GM18505 (cell line): ENCODE results near the gene HEXIM1.

Source experiments
- ATAC-seq: cut with Tn5 transposase; IDR thresholded peaks from one replicate; pipeline ENCODE4 v1.9.1; 2021; ENCODE audit not compliant: unreplicated experiment
- POLR2A ChIP-seq: IDR thresholded peaks from 4 replicates; pipeline ENCODE4 v1.6.1; 2011; ENCODE audit warnings: borderline replicate concordance; ENCODE audit not compliant: insufficient read depth, insufficient read length; ENCODE audit errors: extremely low read depth

Gene HEXIM1

GRCh38 chr17:45155029-45155428, 6.8 kb downstream of the HEXIM1 start:
- TF ChIP-seq POLR2A, result no peak
- ATAC-seq, result no peak

GRCh38 chr17:45155483-45155882, 7.2 kb downstream of the HEXIM1 start:
- TF ChIP-seq POLR2A, result no peak
- no peak for ATAC-seq

- no peak for TF ChIP-seq POLR2A
- no peak for ATAC-seq
Measured at GRCh38 chr17:45156242-45156641, 8.0 kb downstream of the HEXIM1 start.

DNA sequence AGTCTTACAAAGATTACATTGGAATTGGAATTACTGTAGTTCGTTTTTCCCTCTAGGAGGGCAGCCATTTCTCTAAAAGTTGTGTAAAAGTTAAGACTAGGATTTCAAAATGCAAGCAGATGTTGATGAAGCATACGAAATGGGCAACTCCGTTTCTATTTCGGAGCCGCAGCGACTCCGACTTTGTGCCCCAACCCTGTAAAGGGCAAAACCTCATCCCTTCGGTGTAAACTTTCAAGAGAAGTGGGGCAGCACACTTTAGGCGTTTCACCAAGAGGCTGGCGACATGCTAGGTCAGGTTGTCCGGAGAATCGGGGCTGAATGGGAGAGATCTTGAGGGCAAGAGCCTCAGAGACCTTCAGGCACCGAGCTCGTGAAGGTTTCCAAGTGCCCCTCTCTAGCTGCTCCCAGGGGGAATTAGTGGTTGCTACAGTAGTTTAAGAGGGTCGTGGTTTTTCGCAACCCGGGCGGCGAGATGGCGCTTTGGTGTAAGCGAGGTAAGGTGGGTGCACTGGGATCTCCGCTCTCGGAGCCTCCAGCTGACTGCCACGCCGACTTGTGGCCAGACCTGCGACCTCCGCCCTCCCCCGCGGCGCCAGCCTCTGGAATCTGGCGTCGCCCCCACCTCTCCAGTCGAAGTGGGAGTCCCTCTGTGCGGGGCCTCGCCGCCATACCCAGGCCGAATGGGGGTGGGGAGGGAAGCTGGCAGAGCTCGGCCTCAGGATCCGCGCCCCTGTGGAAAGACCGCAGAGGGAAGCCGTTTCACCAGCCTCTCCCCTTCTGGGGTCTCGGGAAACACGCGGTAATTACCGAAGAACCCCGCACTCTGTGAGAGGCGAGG, 12.4 kb downstream of the HEXIM1 start:
- peak; percentile 32 for ATAC-seq
- TF ChIP-seq POLR2A, result no peak

- peak; percentile 92 for TF ChIP-seq POLR2A
- peak; percentile 77 for ATAC-seq
Measured at GRCh38 chr17:45161288-45162024, 13.2 kb downstream of the HEXIM1 start, which contains the start of gene HEXIM2. TSS of gene HEXIM2 (plus strand) at chr17:45161875. CDS start at chr17:45162794, 919 bp downstream.

- ATAC-seq, result no peak
Measured at GRCh38 chr17:45162025-45162687, 13.9 kb downstream of the HEXIM1 start.

GRCh38 chr17:45164734-45165269, 16.5 kb downstream of the HEXIM1 start:
- no peak for TF ChIP-seq POLR2A
- no peak for ATAC-seq

More at GRCh38 chr17:45162025-45162687, 13.9 kb downstream of the HEXIM1 start:
- TF ChIP-seq POLR2A, result no peak

- TF ChIP-seq POLR2A, result no peak
- ATAC-seq, result no peak
Measured at GRCh38 chr17:45168991-45169752, 20.9 kb downstream of the HEXIM1 start.

DNA sequence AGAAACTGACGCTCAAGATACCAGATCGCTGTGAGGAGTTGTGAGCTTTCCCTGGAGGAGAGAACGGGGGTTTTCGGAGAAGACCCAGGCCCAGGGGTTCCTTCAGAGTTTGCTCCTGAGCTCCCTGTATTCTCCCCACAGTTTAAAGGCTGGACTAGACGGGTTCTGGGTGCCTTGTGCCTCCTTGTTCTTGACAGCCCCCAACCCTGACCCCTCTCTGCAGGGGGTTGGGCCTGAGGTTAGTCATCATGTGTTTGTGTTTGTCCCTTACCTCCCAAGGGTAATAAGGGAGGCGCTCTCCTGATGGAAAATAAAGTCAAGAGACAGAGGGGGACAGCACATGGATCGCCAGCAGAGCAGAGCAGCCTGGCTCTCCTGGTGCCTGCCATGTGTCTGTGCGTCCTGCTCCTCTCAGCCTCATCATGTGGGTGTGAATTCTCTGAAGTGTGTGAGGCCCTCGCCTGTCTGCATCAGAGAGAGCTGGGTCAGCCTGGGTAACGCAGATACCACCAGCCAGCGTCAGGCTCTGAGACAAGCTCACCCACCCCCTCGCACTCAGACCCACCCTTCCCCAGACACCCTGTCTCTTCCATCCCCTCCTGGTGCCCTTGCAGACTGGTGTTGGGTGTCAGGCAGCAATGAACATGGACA, 22.1 kb downstream of the HEXIM1 start:
- no peak for ATAC-seq
- no peak for TF ChIP-seq POLR2A

- no peak for ATAC-seq
- no peak for TF ChIP-seq POLR2A
Measured at GRCh38 chr17:45170931-45171337, 22.7 kb downstream of the HEXIM1 start.

DNA sequence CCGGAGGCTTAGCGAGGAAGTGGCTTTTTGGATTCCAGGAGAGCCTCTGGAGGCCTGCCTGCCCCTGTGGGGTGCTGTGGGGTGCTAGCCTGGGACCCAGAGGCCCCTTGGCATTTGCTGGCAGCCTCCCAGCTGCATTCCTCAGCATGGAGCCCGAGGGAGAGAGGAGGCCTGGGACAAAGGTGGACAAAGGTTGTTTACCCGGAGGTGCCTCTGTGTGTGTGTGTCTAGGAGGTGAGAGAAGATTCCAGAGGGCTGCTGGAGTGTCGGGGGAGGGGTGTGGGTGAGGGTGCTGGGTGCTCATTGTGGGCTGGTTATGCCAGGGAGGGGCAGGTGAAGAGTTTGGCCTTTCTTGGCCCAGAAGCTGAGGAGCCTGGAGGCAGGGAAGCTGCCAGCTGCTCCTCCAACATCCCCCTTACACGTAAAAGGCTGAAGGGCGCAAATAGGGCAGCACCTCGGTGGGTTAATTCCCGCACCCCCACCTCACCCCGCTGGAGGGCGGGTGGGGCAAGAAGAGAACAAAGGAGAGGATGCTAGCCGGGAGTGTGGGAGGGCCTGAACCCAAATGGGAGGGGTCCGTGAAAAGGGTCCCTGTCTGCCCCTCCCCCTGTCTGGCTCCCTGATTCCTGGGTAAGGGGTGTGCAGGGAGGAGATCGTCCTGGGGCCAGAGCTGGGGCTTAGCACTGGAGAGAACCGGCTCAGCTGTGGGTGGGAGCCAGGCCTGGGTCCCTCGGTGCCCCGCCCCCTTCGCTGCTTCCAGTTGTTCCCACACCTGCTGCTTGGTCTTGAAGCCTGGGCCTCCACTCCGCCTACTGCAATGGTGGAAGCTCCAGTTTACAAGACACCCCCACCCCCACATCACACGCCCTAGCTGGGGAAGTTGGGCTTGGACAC, 23.3 kb downstream of the HEXIM1 start:
- no peak for ATAC-seq
- no peak for TF ChIP-seq POLR2A

DNA sequence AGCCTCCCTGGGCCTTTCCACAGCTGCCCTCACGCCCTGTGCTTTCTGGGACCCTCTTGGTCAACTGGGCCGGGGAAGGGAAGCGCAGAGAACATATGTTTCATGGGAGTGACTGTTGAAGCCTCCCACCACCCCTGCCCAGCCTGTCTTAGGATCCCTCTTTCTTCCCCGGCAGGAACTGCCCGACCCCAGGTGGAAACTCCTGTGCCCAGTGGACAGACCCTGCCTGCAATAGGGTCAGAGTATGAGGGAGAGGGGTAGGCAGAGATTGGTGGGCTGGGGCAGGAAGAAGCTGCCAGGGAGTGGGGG, 23.9 kb downstream of the HEXIM1 start:
- no peak for TF ChIP-seq POLR2A
- no peak for ATAC-seq
